Lower lobe of right lung (tissue), 2 donors: ENCODE measurements around the gene DAPK2. TPM values are rescaled to one million over a fixed set of nuclear protein-coding genes. Genes with fewer than 3 reads are reported as not detected.

Experiments used
- ATAC-seq, 2 donors: fragments of 200-7000 bp; cut with Tn5 transposase; one replicate each; pipeline ENCODE4 v1.9.1; 2020 to 2022; ENCODE audit warnings: mild to moderate bottlenecking in 2 of 2, moderate library complexity in 2 of 2
- DNase-seq: peaks from one replicate; pipeline ENCODE4 v3.0.0-alpha.2; 2020
- H3K27ac ChIP-seq: fragments of 200-600 bp; one replicate; pipeline ENCODE4 v1.8.0; 2022
- H3K27me3 ChIP-seq: fragments of 200-600 bp; one replicate; pipeline ENCODE4 v1.8.0; 2022; ENCODE audit warnings: low read depth
- H3K36me3 ChIP-seq: fragments of 200-600 bp; one replicate; pipeline ENCODE4 v1.8.0; 2022; ENCODE audit warnings: mild to moderate bottlenecking
- H3K4me1 ChIP-seq: fragments of 200-600 bp; one replicate; pipeline ENCODE4 v1.8.0; 2022
- H3K4me3 ChIP-seq: fragments of 200-600 bp; one replicate; pipeline ENCODE4 v1.8.0; 2022; ENCODE audit warnings: mild to moderate bottlenecking
- H3K9me3 ChIP-seq: fragments of 200-600 bp; one replicate; pipeline ENCODE4 v1.8.0; 2022
- CTCF ChIP-seq: fragments of 200-600 bp; IDR thresholded peaks from one replicate; pipeline ENCODE4 v1.8.0; 2022; ENCODE audit warnings: antibody characterized with exemption, mild to moderate bottlenecking
- intact Hi-C: fragments of 100-400 bp; cut with DNase I; formaldehyde crosslinking; loops from one replicate; pipeline ENCODE4 v1.11.0; 2022
- microRNA-seq: library from miRNA; unstranded; fragments of <30 nt; microRNA quantifications from one replicate; pipeline ENCODE4 v1.2.0, GENCODE V29; 2020; ENCODE audit warnings: borderline number of aligned reads
- total RNA-seq: library from RNA; stranded (reverse); fragmentation: NEBNext Ultra II Directional; extraction: Animal tissue kit (Norgen Biotek cat#: 25700); gene quantifications from one replicate; pipeline ENCODE4 v1.2.1, GENCODE V29; 2021
- donor health status: DM: no; HTN: yes; CAD: no; lungs with severe emphysema.

DAPK2 gene
- total RNA-seq, 1 donor from 2014 or later, result 56.8 TPM

- Histone ChIP-seq H3K27ac (no peak overlapping the region), H3K4me1 (no peaks in the 10 kb centered on the region), H3K36me3 (no peaks in the 10 kb centered on the region), H3K9me3 (no peaks in the 10 kb centered on the region), H3K4me3 (no peak overlapping the region), H3K27me3 (no peaks in the 10 kb centered on the region)
- TF ChIP-seq CTCF, result no peak
- no peak for ATAC-seq
- intact Hi-C loops, result no loop called here
- DNase-seq, result no peak
Measured at GRCh38 chr15:63857461-63857856, 188.8 kb downstream of the DAPK2 start.

Small RNA genes within 50 kb of the gene (microRNA-seq; reads per million reads assigned to microRNA genes)
- not detected for gene MIR422A

Other genes with a start within 250 kb of the DAPK2 start
- gene HERC1, start 212.5 kb downstream of the DAPK2 start, total RNA-seq, result 126 TPM
- 56.3 TPM for gene CIAO2A, start 47.4 kb upstream of the DAPK2 start, total RNA-seq
- 157 TPM for gene SNX1, start 49.5 kb upstream of the DAPK2 start, total RNA-seq
- gene SNX22, start 105.2 kb upstream of the DAPK2 start, total RNA-seq, result 17.4 TPM
- gene PPIB, start 116.5 kb upstream of the DAPK2 start, total RNA-seq, result 323 TPM